GM12801 (cell line): ENCODE results near the gene GNLY.
A peak's percentile ranks its signal among the peaks of the same experiment; 100 is the strongest.

Experiments used
- TF ChIP-seq, protein P1 (sequence below): IDR thresholded peaks from one replicate; pipeline ENCODE4 v1.5.1; 2011; ENCODE audit warnings: control low read depth; ENCODE audit not compliant: insufficient read length; ENCODE audit errors: extremely low read depth

Gene GNLY

DNA sequence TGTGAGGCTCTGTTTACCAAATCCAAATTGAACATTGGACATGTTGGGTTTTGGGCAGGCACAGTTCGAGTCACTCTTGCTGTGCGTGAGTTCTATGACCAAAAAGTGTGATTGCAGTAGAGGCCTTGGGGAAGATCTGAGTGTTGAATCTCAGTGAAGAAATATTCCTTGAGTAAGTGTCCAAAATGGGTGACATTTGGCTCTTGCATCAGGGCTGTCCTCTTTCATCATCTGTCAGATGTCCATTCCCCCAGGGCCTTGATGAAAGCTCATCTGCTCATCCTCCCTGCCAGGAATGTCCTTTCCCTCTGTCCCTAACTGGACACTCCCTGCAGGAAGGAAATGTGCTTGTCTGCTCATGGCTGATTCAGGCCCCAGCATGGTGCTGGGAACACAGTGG is 19.7 kb upstream of the GNLY start:
- TF ChIP-seq, protein P1, sequence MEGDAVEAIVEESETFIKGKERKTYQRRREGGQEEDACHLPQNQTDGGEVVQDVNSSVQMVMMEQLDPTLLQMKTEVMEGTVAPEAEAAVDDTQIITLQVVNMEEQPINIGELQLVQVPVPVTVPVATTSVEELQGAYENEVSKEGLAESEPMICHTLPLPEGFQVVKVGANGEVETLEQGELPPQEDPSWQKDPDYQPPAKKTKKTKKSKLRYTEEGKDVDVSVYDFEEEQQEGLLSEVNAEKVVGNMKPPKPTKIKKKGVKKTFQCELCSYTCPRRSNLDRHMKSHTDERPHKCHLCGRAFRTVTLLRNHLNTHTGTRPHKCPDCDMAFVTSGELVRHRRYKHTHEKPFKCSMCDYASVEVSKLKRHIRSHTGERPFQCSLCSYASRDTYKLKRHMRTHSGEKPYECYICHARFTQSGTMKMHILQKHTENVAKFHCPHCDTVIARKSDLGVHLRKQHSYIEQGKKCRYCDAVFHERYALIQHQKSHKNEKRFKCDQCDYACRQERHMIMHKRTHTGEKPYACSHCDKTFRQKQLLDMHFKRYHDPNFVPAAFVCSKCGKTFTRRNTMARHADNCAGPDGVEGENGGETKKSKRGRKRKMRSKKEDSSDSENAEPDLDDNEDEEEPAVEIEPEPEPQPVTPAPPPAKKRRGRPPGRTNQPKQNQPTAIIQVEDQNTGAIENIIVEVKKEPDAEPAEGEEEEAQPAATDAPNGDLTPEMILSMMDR: no peak

DNA sequence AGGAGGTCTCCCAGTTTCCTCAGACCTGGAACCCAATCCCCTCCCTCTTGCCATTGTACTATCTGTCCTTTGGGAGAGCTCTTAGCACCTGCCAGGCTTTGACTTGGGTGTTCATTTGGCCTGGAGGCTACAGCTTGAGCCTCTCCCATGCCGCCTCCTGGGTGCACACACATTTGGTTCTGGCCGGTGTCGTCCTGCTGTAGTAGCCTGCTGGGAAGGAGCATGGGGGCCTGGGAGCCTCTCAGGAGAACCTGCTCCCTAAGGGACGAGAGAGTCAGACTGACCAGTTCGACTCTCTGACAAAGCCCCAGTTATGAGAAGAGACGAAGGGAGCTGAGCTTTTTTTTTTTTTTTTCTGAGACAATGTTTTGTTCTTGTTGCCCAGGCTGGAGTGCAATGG is 18.7 kb upstream of the GNLY start:
- TF ChIP-seq, protein P1: no peak

DNA sequence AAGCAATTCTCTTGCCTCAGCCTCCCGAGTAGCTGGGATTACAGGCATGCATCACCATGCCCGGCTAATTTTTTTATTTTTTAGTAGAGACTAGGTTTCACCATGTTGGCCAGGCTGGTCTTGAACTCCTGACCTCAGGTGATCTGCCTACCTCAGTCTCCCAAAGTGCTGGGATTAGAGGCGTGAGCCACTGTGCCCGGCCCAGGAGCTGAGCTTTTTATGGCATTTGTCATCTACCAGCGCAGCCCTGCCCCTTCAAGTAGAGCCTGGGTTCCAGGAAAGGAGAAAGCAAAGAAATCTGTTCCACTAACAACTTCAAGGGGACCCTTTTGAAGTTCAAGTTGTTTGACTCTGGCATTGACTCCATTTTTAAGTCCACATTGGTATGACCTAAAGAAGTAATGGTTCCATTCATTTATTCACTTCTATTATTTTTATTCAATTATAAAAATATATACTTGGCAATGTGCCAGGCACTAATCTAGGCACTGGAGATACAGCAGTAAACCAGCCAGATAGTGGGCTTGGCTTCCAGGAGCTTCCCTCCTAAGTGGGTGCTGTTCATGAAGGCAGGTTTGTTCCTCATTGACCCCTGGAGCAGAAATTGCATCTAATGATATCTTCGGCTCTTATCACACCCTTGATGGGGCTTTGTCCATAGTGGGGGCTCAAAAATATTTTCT is 18.2 kb upstream of the GNLY start:
- TF ChIP-seq, protein P1: no peak

DNA sequence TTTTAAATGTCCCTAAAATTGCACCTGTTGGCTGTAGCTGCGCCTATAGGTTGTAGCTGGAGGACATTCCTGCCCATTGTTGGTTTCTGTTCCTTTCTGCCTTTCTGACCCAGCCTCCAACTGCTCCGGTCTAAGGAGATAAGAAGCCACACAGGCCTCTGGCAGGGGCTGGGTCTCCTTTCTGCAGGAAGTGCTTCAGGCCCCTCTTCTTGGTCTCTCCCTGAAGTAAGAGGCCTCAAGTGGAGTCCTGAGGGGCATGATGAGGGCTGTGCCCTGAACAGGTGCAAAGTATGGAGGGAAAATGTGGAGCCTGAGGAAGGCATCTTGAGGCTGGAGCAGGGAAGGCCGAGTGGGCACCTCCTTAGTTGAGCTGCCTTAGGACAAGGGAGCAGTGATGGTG is 15.8 kb upstream of the GNLY start:
- TF ChIP-seq, protein P1: no peak

GRCh38 chr2:85678794-85679672 is 15.1 kb upstream of the GNLY start:
- TF ChIP-seq, protein P1: peak; percentile 1

DNA sequence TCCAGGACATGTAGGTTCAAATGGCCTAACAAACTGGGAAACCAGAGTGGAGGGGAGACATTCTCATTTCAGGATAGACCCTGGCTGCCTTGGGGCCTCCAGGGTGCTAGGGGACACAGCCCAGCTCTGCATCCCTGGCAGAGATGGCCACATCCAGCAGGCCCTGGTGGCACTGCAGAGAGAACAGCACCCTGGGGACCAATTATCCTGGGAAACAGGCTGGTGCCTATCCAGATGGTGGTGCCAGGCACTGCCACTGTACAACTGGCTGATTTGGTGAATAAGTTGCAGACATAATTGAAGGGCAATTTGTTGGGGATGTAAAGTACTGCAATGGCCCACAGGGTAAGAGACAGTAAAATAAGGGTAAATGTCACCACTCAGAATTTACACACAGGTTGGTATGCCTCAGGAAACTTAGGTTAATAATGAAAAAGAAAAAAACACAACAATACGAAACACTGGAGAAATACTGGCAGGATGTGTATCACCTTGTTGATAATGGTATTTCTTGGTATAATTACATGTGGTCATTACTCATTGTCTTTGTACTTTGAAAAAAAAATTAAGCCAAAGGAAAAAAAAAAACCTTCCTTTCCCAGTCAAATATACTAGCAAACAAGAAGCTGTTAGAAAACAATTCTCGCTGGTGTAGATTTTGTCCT is 13.3 kb upstream of the GNLY start:
- TF ChIP-seq, protein P1: no peak

GRCh38 chr2:85681372-85681763 is 12.8 kb upstream of the GNLY start:
- TF ChIP-seq, protein P1: no peak
